Loucy (cell line): ENCODE data around the gene CPEB1.

ENCODE experiments used
- EZH2phosphoT487 ChIP-seq: fragments of 200-600 bp; IDR thresholded peaks from 2 replicates; pipeline ENCODE4 v1.6.1; 2018; ENCODE audit warnings: antibody characterized with exemption, mild to moderate bottlenecking, moderate library complexity, borderline replicate concordance
- TF ChIP-seq, protein P1 (sequence below): fragments of 200-600 bp; sonication (generic); conservative IDR thresholded peaks from 2 replicates; pipeline ENCODE4 v1.5.1; 2014; ENCODE audit warnings: mild to moderate bottlenecking, antibody characterized with exemption, low read length

- TF ChIP-seq, protein P1, sequence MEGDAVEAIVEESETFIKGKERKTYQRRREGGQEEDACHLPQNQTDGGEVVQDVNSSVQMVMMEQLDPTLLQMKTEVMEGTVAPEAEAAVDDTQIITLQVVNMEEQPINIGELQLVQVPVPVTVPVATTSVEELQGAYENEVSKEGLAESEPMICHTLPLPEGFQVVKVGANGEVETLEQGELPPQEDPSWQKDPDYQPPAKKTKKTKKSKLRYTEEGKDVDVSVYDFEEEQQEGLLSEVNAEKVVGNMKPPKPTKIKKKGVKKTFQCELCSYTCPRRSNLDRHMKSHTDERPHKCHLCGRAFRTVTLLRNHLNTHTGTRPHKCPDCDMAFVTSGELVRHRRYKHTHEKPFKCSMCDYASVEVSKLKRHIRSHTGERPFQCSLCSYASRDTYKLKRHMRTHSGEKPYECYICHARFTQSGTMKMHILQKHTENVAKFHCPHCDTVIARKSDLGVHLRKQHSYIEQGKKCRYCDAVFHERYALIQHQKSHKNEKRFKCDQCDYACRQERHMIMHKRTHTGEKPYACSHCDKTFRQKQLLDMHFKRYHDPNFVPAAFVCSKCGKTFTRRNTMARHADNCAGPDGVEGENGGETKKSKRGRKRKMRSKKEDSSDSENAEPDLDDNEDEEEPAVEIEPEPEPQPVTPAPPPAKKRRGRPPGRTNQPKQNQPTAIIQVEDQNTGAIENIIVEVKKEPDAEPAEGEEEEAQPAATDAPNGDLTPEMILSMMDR = no peak
- no peak for TF ChIP-seq EZH2phosphoT487
These were observed 23.5 kb upstream of the CPEB1 start for GRCh38 chr15:82670699-82671098.
